Skeletal muscle tissue (tissue), 4 donors: ENCODE results near the gene SPRED1. TPM values are rescaled to one million over a fixed set of nuclear protein-coding genes. Genes with fewer than 3 reads are reported as not detected.

Experiments
- H3K27ac ChIP-seq: one replicate; pipeline ENCODE4 v1.7.0; 2013; ENCODE audit warnings: mild to moderate bottlenecking, low read depth, low read length, inconsistent platforms
- H3K27me3 ChIP-seq, 3 donors: one replicate each; pipeline ENCODE4 v1.7.0; 2013; ENCODE audit warnings: low read length in 3 of 3; ENCODE audit not compliant: control insufficient read depth in 3 of 3, insufficient read depth in 3 of 3
- H3K36me3 ChIP-seq, 3 donors: one replicate each; pipeline ENCODE4 v1.7.0; 2013; ENCODE audit warnings: low read length in 3 of 3; ENCODE audit not compliant: control insufficient read depth in 3 of 3, insufficient read depth in 3 of 3
- H3K4me1 ChIP-seq, 3 donors: one replicate each; pipeline ENCODE4 v1.7.0; 2013; ENCODE audit warnings: low read length in 3 of 3, mild to moderate bottlenecking in 3 of 3; ENCODE audit not compliant: control insufficient read depth in 3 of 3, insufficient read depth in 3 of 3
- H3K4me3 ChIP-seq, 3 donors: one replicate each; pipeline ENCODE4 v1.7.0; 2013; ENCODE audit warnings: low read length in 3 of 3
- H3K9ac ChIP-seq, 3 donors: one replicate each; pipeline ENCODE4 v1.7.0; 2013; ENCODE audit warnings: low read length in 3 of 3, mild to moderate bottlenecking in 3 of 3, moderate library complexity in 2 of 3, low read depth in 1 of 3
- H3K9me3 ChIP-seq, 3 donors: one replicate each; pipeline ENCODE4 v1.7.0; 2013; ENCODE audit warnings: low read length in 3 of 3; ENCODE audit not compliant: control insufficient read depth in 3 of 3
- total RNA-seq: library from RNA; depleted of rRNA; stranded (reverse); fragments of >200 nt; gene quantifications from one replicate; pipeline ENCODE4 v1.2.3, GENCODE V29; 2014
- donor health status: Osteomylitis.

Gene SPRED1
- total RNA-seq, result 37.6 TPM

- H3K9me3 ChIP-seq, result no peaks in the 10 kb centered on the region
- peak within 1 kb of the TSS; percentile 78 to 93 (median 83) for H3K4me3 ChIP-seq
- peak within 1 kb of the TSS; percentile 91 for H3K27ac ChIP-seq
- H3K4me1 ChIP-seq, result peaks cover 10 to 23% (median 12%) of the 10 kb centered on the region in 3 donors
- no peaks in the 10 kb centered on the region for H3K36me3 ChIP-seq
- H3K27me3 ChIP-seq, result no peaks in the 10 kb centered on the region
- H3K9ac ChIP-seq, result peak within 1 kb of the TSS; percentile 73 to 86 (median 74)
Measured at GRCh38 chr15:38252481-38253350, at the start of gene SPRED1. TSS of gene SPRED1 (plus strand) at chr15:38252836. CDS start at chr15:38253186, 350 bp downstream.

- no peaks in the 10 kb centered on the region for H3K36me3 ChIP-seq
- H3K9me3 ChIP-seq, result no peaks in the 10 kb centered on the region
- H3K9ac ChIP-seq, result no peak overlapping the region
- no peak overlapping the region for H3K4me3 ChIP-seq
- H3K4me1 ChIP-seq, result no peaks in the 10 kb centered on the region
- H3K27ac ChIP-seq, result no peak overlapping the region
- no peaks in the 10 kb centered on the region for H3K27me3 ChIP-seq
Measured at GRCh38 chr15:38205526-38206272, 46.9 kb upstream of the SPRED1 start.

GRCh38 chr15:38207621-38208020, 45.0 kb upstream of the SPRED1 start:
- no peaks in the 10 kb centered on the region for H3K36me3 ChIP-seq
- H3K27me3 ChIP-seq, result no peaks in the 10 kb centered on the region
- H3K9ac ChIP-seq, result no peak overlapping the region
- no peak overlapping the region for H3K4me3 ChIP-seq
- H3K27ac ChIP-seq, result no peak overlapping the region
- no peaks in the 10 kb centered on the region for H3K9me3 ChIP-seq
- H3K4me1 ChIP-seq, result no peaks in the 10 kb centered on the region

- Histone ChIP-seq H3K27me3 (no peaks in the 10 kb centered on the region), H3K9me3 (no peaks in the 10 kb centered on the region), H3K9ac (no peak overlapping the region), H3K4me3 (no peak overlapping the region), H3K36me3 (no peaks in the 10 kb centered on the region), H3K27ac (no peak overlapping the region), H3K4me1 (no peaks in the 10 kb centered on the region)
Measured at GRCh38 chr15:38208206-38208605, 44.4 kb upstream of the SPRED1 start.

- Histone ChIP-seq H3K27ac (no peak overlapping the region), H3K27me3 (no peaks in the 10 kb centered on the region), H3K9ac (no peak overlapping the region), H3K9me3 (no peaks in the 10 kb centered on the region), H3K4me3 (no peak overlapping the region), H3K36me3 (no peaks in the 10 kb centered on the region), H3K4me1 (no peaks in the 10 kb centered on the region)
Measured at GRCh38 chr15:38208779-38209178, 43.9 kb upstream of the SPRED1 start.

- H3K9me3 ChIP-seq, result no peaks in the 10 kb centered on the region
- no peak overlapping the region for H3K4me3 ChIP-seq
- no peak overlapping the region for H3K9ac ChIP-seq
- H3K36me3 ChIP-seq, result no peaks in the 10 kb centered on the region
- H3K4me1 ChIP-seq, result no peaks in the 10 kb centered on the region
- H3K27ac ChIP-seq, result no peak overlapping the region
- no peaks in the 10 kb centered on the region for H3K27me3 ChIP-seq
Measured at GRCh38 chr15:38211249-38211648, 41.4 kb upstream of the SPRED1 start.

GRCh38 chr15:38211811-38212210, 40.8 kb upstream of the SPRED1 start:
- no peaks in the 10 kb centered on the region for H3K36me3 ChIP-seq
- no peak overlapping the region for H3K4me3 ChIP-seq
- H3K4me1 ChIP-seq, result no peaks in the 10 kb centered on the region

GRCh38 chr15:38212729-38213351, 39.8 kb upstream of the SPRED1 start:
- Histone ChIP-seq H3K9ac (no peak overlapping the region), H3K27ac (no peak overlapping the region), H3K36me3 (no peaks in the 10 kb centered on the region), H3K4me1 (peaks cover 0 to 5% (median 2%) of the 10 kb centered on the region in 3 donors), H3K27me3 (no peaks in the 10 kb centered on the region), H3K9me3 (no peaks in the 10 kb centered on the region), H3K4me3 (no peak overlapping the region)

More at GRCh38 chr15:38211811-38212210, 40.8 kb upstream of the SPRED1 start:
- Histone ChIP-seq H3K9ac (no peak overlapping the region), H3K9me3 (no peaks in the 10 kb centered on the region), H3K27ac (no peak overlapping the region), H3K27me3 (no peaks in the 10 kb centered on the region)

GRCh38 chr15:38213356-38213755, 39.3 kb upstream of the SPRED1 start:
- Histone ChIP-seq H3K36me3 (no peaks in the 10 kb centered on the region), H3K9ac (no peak overlapping the region), H3K4me3 (no peak overlapping the region), H3K27ac (no peak overlapping the region), H3K27me3 (no peaks in the 10 kb centered on the region), H3K4me1 (peaks cover 0 to 5% (median 2%) of the 10 kb centered on the region in 3 donors), H3K9me3 (no peaks in the 10 kb centered on the region)
